Measurements from ENCODE around the gene RXFP4. TPM values are rescaled to one million over a fixed set of nuclear protein-coding genes. Genes with fewer than 3 reads are reported as not detected.

The RXFP4 gene
- total and polyA plus RNA-seq, 9 of the 15 experiments (the other 6 are each of a cell fraction or from before 2014, with no cell fraction given) = 0.64 TPM; not detected in 8

- no TSS peak for BruUV-seq (replicated peaks)
- no peaks in the 10 kb centered on the region for H3K79me2 ChIP-seq (ENCODE audit: control insufficient read depth, insufficient read depth, low read length)
- H3K4me2 ChIP-seq (ENCODE audit: insufficient read depth, low read length) = no peak overlapping the region
- H3K9ac ChIP-seq (ENCODE audit: insufficient read depth in 1 of 2, low read depth in 2 of 2, low read length in 2 of 2) = no peak overlapping the region
- H3K27ac ChIP-seq (ENCODE audit: extremely low read depth, low read depth, low read length) = no peak overlapping the region
- ATAC-seq (no peak), DNase-seq (ENCODE audit: extremely low read depth in 1 of 4, low spot score in 3 of 4) (no peak), FAIRE-seq (no peak)
- in situ Hi-C loops (cut with MboI) = no loop called here
- intact Hi-C loops (cut with micrococcal nuclease) = no loop called here
- ChIA-PET CTCF (ENCODE audit: low intra/inter-chr PET ratio) (no interaction called here), POLR2A (interaction anchor here (0.6 to 1.5 kb wide), 6 partner anchors 11 to 294 kb away, joined by 3 to 6 read pairs (median 3); partner anchors contain the start of gene ARHGEF2)
- no peaks in the 10 kb centered on the region for H3K9me3 ChIP-seq (replicated peaks; ENCODE audit: control insufficient read depth, insufficient read depth, low read depth, low read length)
- no peak overlapping the region for H3K4me3 ChIP-seq
- no peak overlapping the region for H2AFZ ChIP-seq (ENCODE audit: low read depth, low read length)
- 92% methylated on average over 6 of the region's 6 CpGs for WGBS (ENCODE audit: insufficient coverage, low coverage, missing lambda C conversion rate)
- H3K36me3 ChIP-seq (ENCODE audit: control insufficient read depth, insufficient read depth, low read length) = peaks cover 84% of the 10 kb centered on the region
- peaks cover 4% of the 10 kb centered on the region for H3K9me1 ChIP-seq (ENCODE audit: control insufficient read depth, insufficient read depth, low read length)
- no peaks in the 10 kb centered on the region; a peak in 1 of 5 replicates for H3K4me1 ChIP-seq (replicated peaks in 1 of 2; ENCODE audit: control insufficient read depth in 2 of 2, insufficient read depth in 2 of 2, low read length in 2 of 2)
- H3K27me3 ChIP-seq (ENCODE audit: control insufficient read depth in 2 of 2, insufficient read depth in 2 of 2, low read length in 2 of 2) = no peaks in the 10 kb centered on the region
- H4K20me1 ChIP-seq (replicated peaks; ENCODE audit: control insufficient read depth, insufficient read depth, low read length) = no peaks in the 10 kb centered on the region
- 0 out of 2 replicates have a peak, but pooled peaks have one; percentile 28 for TF ChIP-seq POLR2A (conservative IDR thresholded peaks at IDR 0.05)
- no peak for TF ChIP-seq SRSF3 (IDR thresholded peaks at IDR 0.05; ENCODE audit: insufficient read depth, low read length)
- TF ChIP-seq TCF7 (IDR thresholded peaks at IDR 0.05; ENCODE audit: borderline replicate concordance) = no peak
- TF ChIP-seq POLR2AphosphoS2 (IDR thresholded peaks at IDR 0.05; ENCODE audit: low read length) = peak; percentile 33
- TF ChIP-seq HNRNPLL (IDR thresholded peaks at IDR 0.05; ENCODE audit: low read depth, low read length, poor library complexity, severe bottlenecking) = no peak
- no peak for TF ChIP-seq LEF1 (IDR thresholded peaks at IDR 0.05)
- no peak for TF ChIP-seq THRB (CRISPR knock-in tag; conservative IDR thresholded peaks at IDR 0.05)
- TF ChIP-seq ZNF436 (CRISPR knock-in tag; IDR thresholded peaks at IDR 0.05) = no peak
- TF ChIP-seq PYGO2 (tag; IDR thresholded peaks at IDR 0.05) = no peak
- TF ChIP-seq ZNF324 (CRISPR knock-in tag; IDR thresholded peaks at IDR 0.05) = no peak
- TF ChIP-seq SIX5 (IDR thresholded peaks at IDR 0.05; ENCODE audit: borderline replicate concordance in 1 of 2, insufficient read depth in 1 of 2, low read depth in 1 of 2, low read length in 2 of 2) = no peak
- TF ChIP-seq DPF2 (IDR thresholded peaks at IDR 0.05) = no peak
- TF ChIP-seq ATF7 (IDR thresholded peaks at IDR 0.05) = no peak
- TF ChIP-seq, protein P1, sequence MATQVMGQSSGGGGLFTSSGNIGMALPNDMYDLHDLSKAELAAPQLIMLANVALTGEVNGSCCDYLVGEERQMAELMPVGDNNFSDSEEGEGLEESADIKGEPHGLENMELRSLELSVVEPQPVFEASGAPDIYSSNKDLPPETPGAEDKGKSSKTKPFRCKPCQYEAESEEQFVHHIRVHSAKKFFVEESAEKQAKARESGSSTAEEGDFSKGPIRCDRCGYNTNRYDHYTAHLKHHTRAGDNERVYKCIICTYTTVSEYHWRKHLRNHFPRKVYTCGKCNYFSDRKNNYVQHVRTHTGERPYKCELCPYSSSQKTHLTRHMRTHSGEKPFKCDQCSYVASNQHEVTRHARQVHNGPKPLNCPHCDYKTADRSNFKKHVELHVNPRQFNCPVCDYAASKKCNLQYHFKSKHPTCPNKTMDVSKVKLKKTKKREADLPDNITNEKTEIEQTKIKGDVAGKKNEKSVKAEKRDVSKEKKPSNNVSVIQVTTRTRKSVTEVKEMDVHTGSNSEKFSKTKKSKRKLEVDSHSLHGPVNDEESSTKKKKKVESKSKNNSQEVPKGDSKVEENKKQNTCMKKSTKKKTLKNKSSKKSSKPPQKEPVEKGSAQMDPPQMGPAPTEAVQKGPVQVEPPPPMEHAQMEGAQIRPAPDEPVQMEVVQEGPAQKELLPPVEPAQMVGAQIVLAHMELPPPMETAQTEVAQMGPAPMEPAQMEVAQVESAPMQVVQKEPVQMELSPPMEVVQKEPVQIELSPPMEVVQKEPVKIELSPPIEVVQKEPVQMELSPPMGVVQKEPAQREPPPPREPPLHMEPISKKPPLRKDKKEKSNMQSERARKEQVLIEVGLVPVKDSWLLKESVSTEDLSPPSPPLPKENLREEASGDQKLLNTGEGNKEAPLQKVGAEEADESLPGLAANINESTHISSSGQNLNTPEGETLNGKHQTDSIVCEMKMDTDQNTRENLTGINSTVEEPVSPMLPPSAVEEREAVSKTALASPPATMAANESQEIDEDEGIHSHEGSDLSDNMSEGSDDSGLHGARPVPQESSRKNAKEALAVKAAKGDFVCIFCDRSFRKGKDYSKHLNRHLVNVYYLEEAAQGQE (IDR thresholded peaks at IDR 0.05; ENCODE audit: borderline replicate concordance) = no peak
- TF ChIP-seq, protein P1 (CRISPR knock-in tag; IDR thresholded peaks at IDR 0.05; ENCODE audit: low read depth) = no peak
Observed at GRCh38 chr1:155951753-155952504, 10.5 kb downstream of the RXFP4 start.
